NCI-H1436 (cell line): ENCODE data around the gene FOXF2.
A peak's percentile ranks its signal among the peaks of the same experiment; 100 is the strongest.

Experiments
- DNase-seq: peaks from one replicate; lab custom pipeline; 2025; lab: John Stamatoyannopoulos, UW

Gene FOXF2

DNA sequence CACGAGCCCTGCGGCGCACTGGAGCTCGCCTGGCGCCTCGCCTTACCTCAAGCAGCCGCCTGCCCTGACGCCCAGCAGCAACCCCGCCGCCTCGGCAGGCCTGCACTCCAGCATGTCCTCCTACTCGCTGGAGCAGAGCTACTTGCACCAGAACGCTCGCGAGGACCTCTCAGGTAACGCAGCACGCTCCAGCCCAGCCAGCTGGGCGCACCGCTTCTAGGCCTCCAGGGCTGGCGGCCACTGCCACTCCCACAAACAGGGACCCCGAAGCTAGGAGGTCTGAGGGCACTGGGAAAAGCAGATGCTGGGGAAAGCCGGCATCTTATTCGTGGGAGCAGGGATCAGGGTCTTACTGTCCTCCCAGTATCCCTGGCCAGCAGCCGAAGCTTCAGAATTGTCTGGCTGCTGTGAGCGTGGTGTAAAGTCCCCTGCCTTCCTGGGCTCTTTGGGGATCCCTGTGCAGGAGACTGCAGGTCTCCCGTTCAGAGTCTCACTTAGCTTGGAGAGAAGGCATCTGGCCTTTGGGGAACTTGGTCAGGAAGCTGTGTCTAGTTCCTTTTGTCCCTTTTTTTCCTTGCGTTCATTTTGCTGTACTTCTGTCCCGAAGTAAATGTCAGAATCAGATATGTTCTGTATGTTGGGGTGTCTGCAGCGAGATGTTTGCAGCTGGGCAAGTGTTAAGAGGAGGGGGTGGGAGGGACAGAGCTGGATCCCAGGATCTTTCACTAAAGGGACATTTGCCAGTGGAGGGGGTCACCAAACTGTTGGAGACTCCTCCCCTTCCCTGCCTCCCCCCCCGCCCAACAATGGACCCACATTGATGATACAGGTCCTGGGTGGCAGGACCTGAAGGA, 1.8 kb downstream of the FOXF2 start:
- no peak for DNase-seq

DNA sequence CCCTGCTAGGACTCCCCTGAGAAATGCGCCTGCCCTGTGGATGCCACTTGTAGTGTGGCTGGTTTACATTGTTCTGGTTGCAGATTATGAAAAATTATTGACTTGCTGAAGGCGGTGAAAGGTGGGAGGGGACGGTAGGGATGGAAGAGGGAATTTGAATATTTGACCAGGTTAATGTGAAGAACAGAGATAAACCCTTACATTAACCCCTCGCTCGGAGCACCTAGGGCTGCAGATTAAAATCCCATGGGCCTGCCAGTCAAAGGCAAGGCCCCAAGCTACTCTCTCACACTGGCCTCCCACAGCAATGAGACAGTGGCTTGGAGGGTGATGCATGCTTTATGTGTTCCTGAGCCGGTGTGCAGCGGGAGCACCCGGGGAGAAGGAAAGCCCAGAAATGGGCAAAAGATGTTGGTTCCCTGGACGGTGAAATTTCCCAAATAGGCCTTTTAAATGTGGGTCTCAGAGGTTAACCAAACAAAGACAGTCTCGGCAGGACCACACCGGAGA, 2.5 kb downstream of the FOXF2 start:
- no peak for DNase-seq

DNA sequence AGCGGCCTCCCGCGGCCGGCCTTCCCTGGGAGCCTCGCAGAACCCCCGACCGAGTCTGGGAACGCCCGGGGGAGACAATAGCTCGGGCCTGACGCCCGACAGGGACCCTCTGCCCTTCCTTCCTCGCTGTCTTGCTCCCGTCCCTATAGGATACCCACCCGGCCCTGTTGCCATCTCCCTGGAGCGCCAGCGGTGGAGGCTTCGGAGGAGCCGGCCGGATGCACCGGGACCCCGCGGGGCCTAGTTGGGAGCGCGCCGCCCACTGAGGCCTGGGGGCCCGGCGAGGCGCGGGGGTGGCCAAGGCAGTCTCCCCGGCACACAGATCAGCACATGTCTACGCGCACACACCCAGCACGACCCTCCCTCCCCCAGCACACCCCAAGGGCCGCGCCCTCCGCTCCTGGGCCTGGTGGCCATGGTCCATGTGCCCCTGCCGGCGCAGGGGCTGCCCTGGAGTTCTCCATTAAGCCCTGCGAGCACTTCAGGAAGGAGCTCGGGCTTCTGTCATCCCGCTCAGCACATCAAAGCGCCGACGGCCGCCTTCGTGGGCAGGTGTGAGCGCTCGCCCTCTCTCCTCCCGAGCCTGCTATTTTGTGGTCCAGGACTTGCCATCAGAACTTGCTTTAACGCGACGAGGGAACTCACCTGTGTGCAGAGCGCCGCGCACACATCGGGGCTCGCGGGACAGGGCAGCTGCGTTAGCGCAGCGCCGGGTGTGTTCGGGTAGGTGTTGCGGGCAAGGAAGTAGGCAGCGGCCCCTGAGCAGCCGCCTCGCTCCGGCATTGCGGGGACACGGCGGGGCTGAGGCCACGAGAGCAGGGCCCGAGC, 3.7 kb downstream of the FOXF2 start:
- no peak for DNase-seq

DNA sequence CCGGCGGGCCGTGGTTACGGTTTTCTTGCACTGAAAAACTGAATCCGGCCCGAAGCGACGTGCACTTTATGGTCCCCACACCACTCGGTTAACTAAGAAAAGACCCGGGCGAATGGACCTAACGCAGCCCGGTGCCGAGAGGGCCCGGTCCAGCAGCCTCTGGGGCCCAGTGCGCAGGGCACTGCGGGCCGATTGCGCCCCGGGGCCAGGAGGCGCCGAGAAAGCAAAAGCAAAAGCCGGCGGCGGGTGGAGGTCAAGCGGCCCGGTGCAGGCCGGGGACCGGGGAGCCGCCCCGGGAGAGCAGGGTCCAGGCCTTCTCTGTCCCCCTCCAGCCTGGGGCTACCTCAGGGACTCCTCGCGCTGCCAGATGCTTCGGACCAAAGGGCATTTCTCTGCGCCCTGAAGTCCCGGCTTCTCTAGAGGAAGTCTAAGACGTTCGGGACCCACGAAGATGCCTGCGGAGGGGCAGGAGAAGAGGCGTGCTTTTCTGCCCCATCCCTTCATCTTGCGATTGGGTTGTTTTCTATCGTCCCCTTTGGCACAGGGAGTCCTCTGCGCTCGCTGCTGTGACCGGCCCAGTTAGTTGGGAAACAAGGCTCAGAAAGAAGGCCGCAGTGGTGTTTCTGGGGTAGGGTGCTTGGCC, 4.4 kb downstream of the FOXF2 start:
- DNase-seq = no peak

DNA sequence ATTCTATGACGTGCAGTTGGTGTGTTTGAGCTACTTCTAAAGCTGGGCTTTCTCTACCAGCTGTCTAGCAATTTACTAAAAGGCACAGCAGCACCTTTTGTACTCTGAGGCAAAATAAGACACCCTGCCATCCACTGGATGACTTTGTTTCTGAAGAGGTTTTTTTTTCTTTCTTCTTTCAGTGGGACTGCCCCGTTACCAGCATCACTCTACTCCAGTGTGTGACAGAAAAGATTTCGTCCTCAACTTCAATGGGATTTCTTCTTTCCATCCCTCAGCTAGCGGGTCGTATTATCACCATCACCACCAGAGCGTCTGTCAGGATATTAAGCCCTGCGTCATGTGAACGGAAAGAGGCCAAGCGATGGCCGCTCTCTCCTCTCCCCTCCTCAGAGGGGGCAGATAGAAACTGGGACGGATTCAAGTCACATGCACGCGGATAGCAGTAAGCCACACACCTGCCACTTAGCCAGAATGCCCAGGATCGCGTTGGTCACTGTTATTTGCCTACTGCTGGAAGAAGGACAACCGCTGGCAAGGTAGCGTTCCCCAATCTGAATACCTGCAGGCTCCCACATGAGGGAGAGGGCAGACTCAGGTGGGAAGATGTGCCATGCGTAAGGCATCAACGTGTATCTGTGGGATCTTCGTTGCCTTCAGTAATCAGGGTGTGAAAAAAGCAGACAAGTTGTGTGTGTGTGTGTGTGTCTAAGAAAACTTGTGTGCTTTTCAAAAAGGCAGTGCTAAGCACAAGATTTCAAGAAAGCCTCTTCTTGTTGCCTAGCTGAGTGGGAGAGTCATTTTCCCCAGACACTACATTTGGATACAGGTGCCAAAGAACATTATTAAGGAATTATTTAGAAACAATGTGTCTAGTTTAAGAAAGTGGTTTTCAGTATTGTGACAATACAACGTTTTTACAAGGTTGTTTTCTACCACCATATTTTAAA, 5.4 kb downstream of the FOXF2 start:
- no peak for DNase-seq

DNA sequence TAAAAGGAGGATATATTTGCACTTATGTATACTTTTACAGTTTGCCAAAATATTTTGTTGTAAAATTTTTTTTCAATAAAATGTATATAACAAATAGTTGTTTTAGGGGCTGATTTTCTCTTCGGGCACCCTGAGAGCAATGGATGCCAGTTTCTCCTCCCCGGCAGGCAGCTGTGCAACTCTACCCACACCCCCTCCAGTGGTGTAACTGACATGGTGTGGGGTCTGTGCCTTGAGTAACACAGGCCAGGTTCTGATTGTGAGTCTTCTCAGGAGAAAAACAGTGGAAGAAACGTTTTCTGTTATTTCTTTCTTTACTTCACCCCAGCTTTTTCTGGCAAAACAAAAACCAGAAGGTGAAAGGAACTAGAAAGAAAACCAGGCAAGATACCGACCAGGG, 6.1 kb downstream of the FOXF2 start:
- DNase-seq = no peak

DNA sequence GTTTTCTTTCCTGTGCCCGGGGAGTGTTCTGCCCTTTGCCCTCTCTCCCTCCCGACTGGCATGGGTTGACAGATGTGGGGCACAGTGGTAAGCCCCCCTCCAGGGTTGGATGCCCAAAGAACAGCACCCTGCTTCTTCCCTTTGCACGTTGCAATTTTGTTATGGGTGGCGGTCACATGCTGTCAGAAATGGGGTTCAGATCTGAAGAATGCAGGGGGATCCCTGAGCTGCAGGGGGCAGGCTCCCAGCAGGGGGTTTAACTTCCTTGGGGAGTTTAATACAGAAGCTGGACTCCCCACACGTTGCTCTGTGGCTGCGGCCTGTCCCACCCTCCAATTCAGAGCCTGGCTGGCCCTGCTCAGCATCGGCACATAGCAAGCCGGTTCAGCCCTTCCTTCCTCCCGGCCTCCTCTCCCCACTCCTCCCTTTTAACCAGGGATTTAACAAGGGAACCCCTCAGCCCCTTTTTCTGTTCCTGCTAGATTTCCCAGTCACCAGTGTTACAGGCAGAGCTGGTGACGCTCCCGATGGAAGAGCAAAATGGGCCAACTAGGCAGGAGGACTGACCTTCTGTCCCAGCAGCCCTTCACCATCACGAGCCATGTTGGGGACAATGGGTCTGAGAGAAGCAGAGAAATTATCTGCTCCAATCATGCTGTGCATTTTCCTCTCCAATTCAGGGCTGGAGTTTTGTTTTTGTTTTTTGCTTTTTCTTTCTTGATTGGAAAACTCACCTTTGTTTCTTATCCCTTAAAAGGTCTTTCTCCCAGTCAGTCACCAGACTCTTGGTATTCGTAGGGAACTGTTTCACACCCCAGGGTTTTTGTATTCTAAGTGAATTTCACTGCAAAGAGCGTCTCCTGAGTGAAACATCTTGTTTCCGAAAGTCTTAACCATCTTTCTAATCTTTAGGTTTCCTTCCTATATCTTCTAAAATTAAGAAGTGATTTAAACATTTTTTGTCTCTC, 6.8 kb downstream of the FOXF2 start:
- DNase-seq = no peak

DNA sequence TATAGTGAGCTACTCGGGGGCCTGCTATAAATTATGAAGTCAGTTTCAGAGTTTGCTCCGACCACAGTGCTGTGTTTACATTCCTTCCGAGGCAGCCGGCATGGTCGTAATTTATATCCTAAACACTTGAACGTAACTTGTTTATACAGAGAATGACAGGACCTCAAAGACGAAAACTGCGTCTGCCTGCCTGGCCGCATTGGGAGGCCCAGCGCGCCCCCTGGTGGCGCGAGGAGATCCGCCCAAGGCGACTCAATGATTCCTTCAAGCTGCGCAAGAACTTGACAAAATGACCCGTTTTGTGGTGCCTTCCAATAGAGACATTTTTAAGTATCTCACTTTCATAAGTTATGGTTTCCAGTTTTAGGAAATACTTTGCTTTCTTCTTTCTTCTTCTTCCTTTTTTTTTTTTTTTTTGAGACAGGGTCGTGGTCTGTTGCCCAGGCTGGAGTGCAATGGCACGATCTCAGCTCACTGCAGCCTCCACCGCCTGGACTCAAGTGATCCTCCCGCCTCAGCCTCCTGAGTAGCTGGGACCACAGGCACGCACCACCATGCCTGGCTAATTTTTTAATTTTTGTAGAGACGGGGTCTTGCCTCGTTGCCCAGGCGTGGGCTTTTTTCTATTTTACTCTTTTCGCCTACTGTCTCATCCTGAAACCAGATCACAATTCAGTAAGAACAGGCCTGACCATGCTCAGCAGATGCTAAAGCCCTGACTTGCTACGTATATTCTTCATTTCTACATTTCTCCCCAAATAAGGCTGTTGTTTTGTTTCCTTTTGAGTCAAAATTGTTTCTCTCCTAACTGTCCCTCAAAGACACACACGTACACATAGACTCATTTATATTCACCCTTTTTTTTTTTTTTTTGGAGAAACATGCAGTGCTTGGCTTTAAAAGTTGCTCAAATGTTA, 7.8 kb downstream of the FOXF2 start:
- peak; percentile 48 for DNase-seq

DNA sequence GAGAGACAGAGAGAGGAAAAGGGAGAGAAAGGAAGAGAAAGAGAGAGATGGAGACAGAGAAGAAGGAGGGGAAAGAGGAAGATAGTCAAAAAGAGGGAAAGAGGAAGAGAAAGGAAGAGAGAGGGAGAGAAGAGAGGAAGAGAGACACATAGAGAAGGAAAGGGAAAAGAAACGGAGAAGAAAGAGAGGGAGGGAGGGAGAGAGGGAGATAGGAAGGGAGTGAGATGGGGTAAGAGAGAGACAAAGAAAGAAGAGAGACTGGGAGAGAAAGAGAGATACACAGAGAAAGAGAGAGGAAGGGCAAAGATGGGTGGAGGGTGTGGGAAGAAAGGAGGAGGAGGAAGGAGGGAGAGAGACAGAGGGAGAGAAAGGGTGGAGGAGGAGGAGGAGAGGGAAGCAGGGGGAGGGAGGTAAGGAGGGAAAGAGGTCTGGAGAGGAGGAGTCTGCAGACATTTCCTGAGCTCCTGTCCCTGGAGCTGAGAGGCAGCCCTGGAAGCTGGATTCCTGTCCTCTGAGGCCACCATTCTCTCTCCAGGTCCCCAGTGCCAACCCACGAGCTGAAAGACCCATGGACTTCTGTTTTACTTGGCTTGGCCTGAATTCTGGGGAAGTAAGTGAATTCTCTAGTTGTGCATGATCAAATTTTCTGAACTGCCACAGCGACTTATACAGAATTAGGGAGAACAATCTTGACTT, 9.9 kb downstream of the FOXF2 start:
- DNase-seq = no peak

DNA sequence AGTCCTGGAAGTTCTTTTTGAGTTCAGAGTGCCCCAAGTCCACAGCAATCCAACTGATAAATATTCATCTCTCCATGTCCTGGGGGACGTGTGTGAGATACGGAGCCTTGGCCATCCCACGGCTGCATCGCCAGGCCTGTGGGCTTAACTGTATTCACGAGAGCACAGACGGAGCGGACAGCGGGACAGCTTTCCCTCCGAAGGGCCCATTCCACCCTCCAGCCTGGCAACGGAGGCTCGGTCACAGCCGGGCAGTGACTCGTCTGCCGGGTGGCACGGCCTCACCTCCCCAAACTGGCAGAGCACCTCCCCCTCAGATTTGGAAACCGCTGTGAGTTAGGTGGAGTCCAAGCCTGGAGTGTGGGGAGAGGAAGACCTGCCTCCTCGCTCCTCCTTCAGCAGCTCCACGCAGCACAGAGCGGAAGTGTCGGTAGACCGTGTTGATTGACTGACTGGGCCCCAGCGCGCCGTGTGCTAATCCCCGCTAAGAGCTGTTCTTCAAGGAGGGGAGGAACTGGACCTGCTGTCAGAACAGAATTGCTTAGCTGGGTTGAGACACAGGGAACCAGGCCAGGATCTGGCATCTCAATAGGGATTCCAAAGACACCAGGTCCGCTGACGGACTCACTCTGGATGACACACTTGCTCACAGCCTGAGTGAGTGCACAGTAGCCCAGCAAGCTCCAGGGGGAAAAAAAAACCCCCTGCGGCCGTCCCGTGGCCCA, 10.9 kb downstream of the FOXF2 start:
- no peak for DNase-seq

DNA sequence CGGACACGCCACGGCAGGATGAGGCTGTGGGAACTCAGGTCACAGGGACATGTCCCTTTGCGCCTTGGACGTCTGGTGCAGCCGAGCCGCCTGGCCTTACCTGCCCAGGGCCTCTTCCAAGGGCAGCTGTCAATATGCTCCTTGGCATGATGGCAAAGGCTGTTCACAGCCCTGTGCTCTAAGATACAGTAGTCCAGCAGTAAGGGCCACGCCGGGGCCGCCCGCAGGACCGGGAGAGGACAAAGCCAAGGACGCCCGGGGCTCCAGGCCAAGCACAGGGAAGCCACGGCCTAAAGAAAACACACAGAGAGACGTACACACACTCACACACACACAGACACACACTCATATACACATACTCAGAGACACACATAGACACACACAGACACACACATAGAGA, 13.0 kb downstream of the FOXF2 start:
- no peak for DNase-seq

DNA sequence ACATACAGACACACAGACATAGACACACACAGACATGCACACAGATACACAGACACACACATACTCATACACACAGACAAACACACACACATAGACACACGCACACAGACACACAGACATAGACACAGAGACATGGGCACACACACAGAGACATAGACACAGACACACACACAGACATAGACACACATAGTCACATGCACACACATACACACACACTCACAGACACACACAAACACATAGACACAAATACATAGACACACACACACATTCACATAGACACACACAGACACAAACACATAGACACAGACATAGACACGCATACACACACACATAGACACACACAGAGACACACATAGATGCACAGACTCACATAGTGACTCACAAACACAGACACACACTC, 13.5 kb downstream of the FOXF2 start:
- no peak for DNase-seq

DNA sequence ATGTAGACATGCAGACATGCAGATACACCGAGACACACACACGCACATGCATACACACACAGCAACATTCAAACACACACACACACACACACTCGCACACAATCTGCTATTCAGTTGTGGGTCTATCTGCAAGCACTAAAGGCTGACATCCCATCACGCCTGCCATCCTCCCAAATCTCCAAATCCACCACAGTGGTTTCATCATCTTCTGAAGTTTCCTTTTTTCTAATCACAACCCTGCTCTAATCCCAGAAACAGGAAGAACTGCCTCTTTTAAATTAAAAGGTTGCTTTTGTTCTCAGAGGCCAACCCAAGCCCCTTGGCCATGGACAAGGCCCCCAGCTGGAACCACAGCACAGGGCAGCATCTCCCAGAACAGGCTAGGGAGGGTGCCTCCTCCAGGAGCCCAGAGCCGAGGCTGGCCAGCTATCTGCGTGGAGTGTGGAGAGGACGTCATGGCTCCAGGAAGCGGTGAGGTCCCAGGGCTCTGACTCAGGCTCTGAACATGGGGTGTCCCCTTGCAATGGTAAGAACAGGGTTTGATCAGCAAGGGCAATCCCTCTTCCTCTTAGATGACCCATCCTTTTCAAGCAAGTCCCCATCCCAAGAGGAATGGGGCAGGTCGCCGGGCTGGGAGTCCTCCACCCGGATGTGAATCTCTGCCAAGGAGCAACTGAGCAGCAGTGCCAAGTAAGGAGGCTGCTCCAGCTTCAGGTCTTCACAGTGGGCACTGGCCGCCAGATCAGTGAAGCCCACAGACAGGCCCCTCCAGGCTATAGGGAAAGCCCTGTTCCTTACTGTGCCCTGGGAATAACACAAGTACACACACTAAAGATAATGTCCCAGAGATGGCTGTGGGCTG, 14.7 kb downstream of the FOXF2 start:
- no peak for DNase-seq

DNA sequence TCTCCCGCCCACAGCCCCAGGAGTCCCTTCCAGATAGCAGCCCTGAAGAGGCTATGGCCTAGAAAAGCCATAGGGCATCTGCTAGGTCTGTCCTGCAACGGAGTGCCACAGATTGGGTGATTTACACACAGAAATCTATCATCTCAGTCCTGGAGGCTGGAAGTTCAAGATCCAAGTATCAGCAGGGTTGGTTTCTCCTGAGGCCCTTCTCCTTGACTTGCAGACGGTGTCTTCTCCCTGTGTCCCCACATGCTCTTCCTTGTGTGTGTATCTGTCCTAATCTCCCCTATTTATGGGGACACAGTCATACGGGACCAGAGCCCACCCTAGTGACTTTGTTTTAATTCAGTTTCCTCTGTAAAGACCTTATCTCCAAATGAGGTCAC, 15.3 kb downstream of the FOXF2 start:
- DNase-seq = no peak

DNA sequence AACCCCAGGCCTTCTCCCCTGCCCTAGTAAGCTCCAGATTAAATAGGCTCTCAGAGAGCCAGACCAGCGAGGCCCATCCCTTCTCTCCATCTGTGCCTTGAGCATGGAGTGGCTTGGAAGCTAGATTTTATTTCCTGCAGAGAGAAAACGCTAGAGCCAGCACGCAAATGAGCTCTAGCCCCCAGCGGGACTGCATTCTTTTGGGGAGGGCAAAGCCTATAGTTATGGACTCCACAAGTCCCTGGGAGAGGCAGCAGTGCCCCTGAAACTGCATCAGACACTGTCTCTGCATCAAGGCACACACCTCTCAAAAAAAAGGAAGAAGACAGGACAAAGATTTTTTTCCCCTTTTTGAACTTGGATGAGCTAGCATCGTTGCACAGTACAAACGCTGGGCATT, 15.8 kb downstream of the FOXF2 start:
- DNase-seq = no peak

DNA sequence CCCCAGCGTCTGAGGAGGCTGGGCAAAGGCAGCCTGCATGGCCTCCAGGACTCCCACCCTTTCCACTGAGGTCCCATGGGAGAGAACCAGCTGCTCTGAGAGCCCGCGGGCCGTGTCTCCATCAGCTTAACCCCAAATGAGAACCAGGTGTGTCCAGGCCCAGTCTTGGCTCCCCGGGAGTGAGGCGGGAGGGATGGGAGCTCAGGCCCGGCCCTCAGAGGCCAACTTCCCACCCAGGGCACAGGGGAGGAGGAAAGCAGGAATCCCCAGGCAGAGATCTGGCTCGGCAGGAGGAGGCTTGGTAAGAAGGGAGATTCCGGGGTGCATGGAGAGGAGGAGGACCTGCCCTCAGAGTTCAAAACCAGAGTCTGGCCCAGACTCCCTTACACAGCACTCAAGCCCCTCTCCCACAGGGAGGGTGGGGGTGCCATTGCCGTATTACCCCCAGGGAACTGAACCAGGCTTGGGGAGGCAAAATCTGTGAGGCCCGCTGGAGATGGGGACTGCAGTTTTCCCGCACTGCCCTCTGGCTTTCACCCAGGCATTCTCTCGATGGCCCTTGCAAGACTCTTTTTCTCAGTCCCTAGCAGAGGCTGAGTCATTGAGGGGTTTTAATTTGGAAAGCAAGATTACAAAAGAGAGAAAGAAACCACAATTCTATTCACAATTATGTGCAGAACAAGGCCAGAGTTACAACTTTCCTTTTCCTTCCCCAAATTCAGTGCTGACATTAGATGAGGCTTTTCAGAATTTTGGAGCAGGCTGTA, 17.1 kb downstream of the FOXF2 start:
- no peak for DNase-seq
